IgD-negative memory B cell (primary cell): ENCODE data around the gene NEXN. TPM values are rescaled to one million over a fixed set of nuclear protein-coding genes. Genes with fewer than 3 reads are reported as not detected.

Experiments
- H3K27ac Mint-ChIP-seq, 3 donors: one replicate each; pipeline ENCODE4 v1.8.0; 2020 to 2022; ENCODE audit warnings: mild to moderate bottlenecking in 3 of 3, mixed read lengths in 3 of 3, moderate library complexity in 1 of 3
- H3K27me3 Mint-ChIP-seq: one replicate; pipeline ENCODE4 v1.8.0; 2021; ENCODE audit warnings: mixed read lengths
- H3K36me3 Mint-ChIP-seq: one replicate; pipeline ENCODE4 v1.8.0; 2020; ENCODE audit warnings: mild to moderate bottlenecking, mixed read lengths
- H3K4me1 Mint-ChIP-seq, 3 donors: one replicate each; pipeline ENCODE4 v1.8.0; 2020 to 2022; ENCODE audit warnings: mixed read lengths in 3 of 3, mild to moderate bottlenecking in 1 of 3
- H3K4me3 Mint-ChIP-seq, 4 donors: one replicate each; pipeline ENCODE4 v1.8.0; 2020 to 2022; ENCODE audit warnings: mild to moderate bottlenecking in 4 of 4, mixed read lengths in 4 of 4, moderate library complexity in 3 of 4
- H3K9me3 Mint-ChIP-seq, 3 donors: one replicate each; pipeline ENCODE4 v1.8.0; 2020 to 2021; ENCODE audit warnings: mixed read lengths in 3 of 3, mild to moderate bottlenecking in 1 of 3
- polyA plus RNA-seq: library from polyadenylated mRNA; unstranded; fragments of 300-500 nt; fragmentation: Illumina TruSeq; gene quantifications from one replicate; pipeline ENCODE4 v1.2.3, GENCODE V29; 2021

NEXN gene
- polyA plus RNA-seq, 1 donor from 2014 or later: 3.8 TPM

DNA sequence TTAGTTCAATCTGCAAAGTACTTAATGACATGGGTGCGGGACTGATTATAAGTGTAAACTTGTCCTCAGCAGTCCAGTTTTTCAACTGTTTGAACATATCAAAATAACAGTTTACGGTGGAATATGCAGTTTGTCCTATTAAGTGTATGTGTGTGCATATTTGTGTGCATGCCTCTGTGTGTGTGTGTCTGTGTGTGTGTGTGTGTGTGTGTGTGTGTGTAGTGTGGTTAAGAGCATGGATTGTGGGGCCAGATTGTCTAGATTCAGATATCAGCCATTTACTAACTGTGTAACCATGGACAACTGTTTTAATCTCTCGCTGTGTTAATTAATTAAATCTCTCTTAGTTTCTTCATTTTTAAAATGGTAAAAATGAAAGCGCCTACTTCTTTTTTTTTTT, 39.0 kb downstream of the NEXN start:
- Mint-ChIP-seq H3K4me1 (peaks cover 6 to 13% (median 9%) of the 10 kb centered on the region in 3 donors), H3K27me3 (peaks cover 2% of the 10 kb centered on the region), H3K9me3 (no peaks in the 10 kb centered on the region), H3K36me3 (peaks cover 3% of the 10 kb centered on the region), H3K27ac (no peak overlapping the region), H3K4me3 (peak overlapping the region; percentile 75 to 80 (median 79))

DNA sequence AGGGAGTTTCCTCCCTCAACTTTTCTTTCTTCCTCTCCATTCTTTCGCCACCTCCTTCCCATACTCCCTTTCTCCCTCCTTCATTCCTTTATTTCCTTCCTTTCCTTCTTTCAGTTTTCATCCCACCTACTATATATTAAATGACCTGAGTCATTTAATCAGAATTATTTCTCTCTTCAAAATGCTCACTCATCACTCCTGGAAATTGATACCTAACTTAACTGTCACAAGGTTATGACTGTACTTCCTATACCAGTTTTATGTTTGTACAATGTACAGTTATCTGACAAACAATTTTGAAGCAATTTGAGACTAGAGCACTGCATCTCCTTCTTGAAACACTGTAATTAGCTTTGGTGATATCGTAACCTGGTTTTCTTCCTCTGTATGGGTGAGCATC, 41.4 kb downstream of the NEXN start:
- Mint-ChIP-seq H3K36me3 (peaks cover 3% of the 10 kb centered on the region), H3K4me1 (peaks cover 6 to 13% (median 9%) of the 10 kb centered on the region in 3 donors), H3K9me3 (no peaks in the 10 kb centered on the region), H3K27me3 (no peaks in the 10 kb centered on the region), H3K27ac (no peak overlapping the region), H3K4me3 (peak overlapping the region in 1 of 4 donors; percentile 5)

DNA sequence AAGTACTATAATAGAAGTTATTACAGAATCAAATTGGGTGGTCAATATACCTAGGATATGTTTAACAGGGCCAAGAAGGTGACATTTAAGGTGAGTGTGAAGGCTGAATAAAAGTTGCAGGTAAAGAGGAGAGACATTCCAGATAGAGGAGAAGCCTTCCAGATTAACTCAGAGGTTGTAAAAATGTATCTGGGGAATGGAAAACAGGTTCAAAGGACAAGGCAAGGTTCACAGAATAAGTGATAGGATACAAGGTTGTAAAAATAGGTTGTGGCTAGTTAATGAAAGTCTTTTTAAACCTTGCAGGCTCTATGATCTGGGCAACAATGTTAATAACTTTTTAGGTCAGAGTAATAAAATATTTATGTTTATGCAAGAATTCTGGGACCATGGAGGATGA, 50.2 kb downstream of the NEXN start:
- H3K4me1 Mint-ChIP-seq: peaks cover 2 to 6% (median 6%) of the 10 kb centered on the region in 3 donors
- H3K27me3 Mint-ChIP-seq: no peaks in the 10 kb centered on the region
- peaks cover 4% of the 10 kb centered on the region for H3K36me3 Mint-ChIP-seq
- no peaks in the 10 kb centered on the region for H3K9me3 Mint-ChIP-seq
- H3K4me3 Mint-ChIP-seq: no peak overlapping the region
- no peak overlapping the region for H3K27ac Mint-ChIP-seq

DNA sequence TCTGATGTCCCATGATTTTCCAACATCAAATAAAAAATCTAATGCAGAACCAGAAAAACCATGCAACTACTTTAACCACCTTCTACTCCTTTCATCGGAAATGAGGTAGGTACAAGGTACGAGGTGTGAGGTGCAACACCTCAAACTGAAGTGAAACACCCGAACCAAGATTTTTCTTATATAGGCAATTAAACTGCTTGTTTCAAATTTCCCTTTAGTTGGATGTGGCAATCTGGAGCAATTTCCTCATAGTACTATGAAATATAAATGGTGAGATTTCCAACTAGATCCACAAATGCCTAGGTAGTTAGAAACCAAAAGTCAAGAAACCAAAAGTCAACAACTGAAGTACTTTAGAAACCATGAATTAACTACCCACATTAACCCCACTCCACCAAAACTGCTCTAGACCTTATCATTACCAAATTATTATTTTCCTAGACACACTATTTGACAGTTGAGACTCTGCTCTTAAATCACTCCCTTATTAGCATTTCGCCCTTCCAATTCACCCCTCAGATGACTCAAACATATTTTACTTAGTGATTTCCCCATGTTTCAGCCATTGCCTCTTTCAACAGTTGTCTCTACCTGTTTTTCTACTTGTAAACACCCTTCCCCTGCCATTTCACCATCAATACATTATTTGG, 52.6 kb downstream of the NEXN start:
- Mint-ChIP-seq H3K27me3 (no peaks in the 10 kb centered on the region), H3K27ac (no peak overlapping the region), H3K36me3 (peaks cover 6% of the 10 kb centered on the region), H3K4me1 (peaks cover 4 to 6% (median 6%) of the 10 kb centered on the region in 3 donors), H3K9me3 (no peaks in the 10 kb centered on the region), H3K4me3 (no peak overlapping the region)

DNA sequence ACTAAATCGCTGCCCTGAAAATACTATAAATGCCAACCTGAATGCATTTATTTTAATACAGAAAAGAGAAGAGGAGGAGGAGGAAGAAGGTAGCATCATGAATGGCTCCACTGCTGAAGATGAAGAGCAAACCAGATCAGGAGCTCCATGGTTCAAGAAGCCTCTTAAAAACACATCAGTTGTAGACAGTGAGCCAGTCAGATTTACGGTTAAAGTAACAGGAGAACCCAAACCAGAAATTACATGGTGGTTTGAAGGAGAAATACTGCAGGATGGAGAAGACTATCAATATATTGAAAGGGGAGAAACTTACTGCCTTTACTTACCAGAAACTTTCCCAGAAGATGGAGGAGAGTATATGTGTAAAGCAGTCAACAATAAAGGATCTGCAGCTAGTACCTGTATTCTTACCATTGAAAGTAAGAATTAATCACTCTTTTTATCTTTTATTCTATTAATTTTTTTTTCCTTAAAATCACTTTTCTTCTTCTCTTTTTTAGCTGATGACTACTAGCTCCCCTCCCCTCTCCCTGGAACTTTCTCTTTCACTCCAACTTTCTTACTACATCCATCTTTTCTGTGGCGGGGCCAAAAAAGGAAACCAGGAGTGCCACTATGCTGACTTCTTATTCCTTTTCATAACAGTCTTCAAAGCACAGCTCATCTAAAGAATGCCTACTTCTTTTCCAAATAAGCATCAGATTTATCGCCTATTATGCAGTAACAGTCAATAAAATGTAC, 54.1 kb downstream of the NEXN start:
- Mint-ChIP-seq H3K4me1 (peaks cover 4 to 6% (median 6%) of the 10 kb centered on the region in 3 donors), H3K9me3 (no peaks in the 10 kb centered on the region), H3K4me3 (peak overlapping the region in 1 of 4 donors; percentile 53), H3K27ac (peak overlapping the region; percentile 23 to 86 (median 41)), H3K36me3 (peaks cover 6% of the 10 kb centered on the region), H3K27me3 (no peaks in the 10 kb centered on the region)

DNA sequence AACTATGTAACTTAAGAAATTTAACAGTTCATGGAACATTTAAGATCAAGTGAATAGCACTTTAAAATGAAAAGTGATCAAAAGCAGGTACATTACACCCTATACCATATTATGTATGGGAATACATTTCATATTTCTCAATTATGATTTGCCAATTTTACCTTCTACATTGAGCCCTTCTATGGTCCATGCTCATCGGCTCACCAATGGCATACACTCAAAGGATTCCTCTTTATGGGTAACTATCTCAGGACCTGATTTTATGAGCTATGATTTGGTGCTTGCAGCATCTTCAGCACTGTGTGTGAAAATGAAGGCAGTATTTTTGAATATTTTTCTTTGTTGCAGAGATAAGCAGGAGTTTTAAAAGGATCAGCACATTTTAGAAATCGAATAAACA, 56.9 kb downstream of the NEXN start:
- Mint-ChIP-seq H3K4me3 (no peak overlapping the region), H3K9me3 (no peaks in the 10 kb centered on the region), H3K36me3 (peaks cover 7% of the 10 kb centered on the region)

GRCh38 chr1:77948841-77949424, 60.5 kb downstream of the NEXN start:
- Mint-ChIP-seq H3K27ac (peak overlapping the region; percentile 23 to 54 (median 31)), H3K36me3 (peaks cover 10% of the 10 kb centered on the region), H3K4me3 (peak overlapping the region in 1 of 4 donors; percentile 41), H3K9me3 (no peaks in the 10 kb centered on the region), H3K27me3 (peaks cover 1% of the 10 kb centered on the region), H3K4me1 (peaks cover 28 to 32% (median 31%) of the 10 kb centered on the region in 3 donors)

More for the DNA sequence above, 56.9 kb downstream of the NEXN start:
- Mint-ChIP-seq H3K4me1 (peaks cover 14 to 18% (median 16%) of the 10 kb centered on the region in 3 donors), H3K27ac (peak overlapping the region in 1 of 3 donors; percentile 2), H3K27me3 (no peaks in the 10 kb centered on the region)

- Mint-ChIP-seq H3K9me3 (no peaks in the 10 kb centered on the region), H3K27me3 (peaks cover 1% of the 10 kb centered on the region), H3K4me3 (peak overlapping the region in 3 of 4 donors; percentile 23 to 85 (median 60)), H3K27ac (peak overlapping the region; percentile 45 to 82 (median 63)), H3K4me1 (peaks cover 29 to 32% (median 30%) of the 10 kb centered on the region in 3 donors), H3K36me3 (peaks cover 11% of the 10 kb centered on the region)
These were observed 62.4 kb downstream of the NEXN start for GRCh38 chr1:77950873-77951272.

DNA sequence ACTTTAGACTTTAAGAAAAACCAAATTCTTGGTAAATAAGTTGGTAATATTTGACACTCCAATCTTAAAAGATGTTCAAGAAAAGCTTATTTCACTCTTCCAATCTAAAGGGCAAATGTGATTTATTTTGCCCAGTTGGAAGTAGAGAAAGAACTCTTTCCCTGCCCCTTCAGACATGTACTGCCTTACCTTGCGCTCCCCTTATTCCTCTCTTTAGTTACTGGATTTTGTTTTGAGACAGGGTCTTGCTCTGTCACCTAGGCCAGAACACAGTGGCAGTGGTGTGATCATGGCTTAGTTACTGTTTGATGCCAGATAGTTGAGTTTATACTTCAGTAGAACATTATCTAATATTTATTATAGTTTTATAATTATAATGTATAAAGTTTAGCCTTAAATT, 62.9 kb downstream of the NEXN start:
- Mint-ChIP-seq H3K36me3 (peaks cover 11% of the 10 kb centered on the region), H3K9me3 (no peaks in the 10 kb centered on the region), H3K27me3 (peaks cover 1% of the 10 kb centered on the region), H3K4me1 (peaks cover 29 to 32% (median 30%) of the 10 kb centered on the region in 3 donors), H3K4me3 (peak overlapping the region in 2 of 4 donors; percentile 60 to 85), H3K27ac (no peak overlapping the region)

DNA sequence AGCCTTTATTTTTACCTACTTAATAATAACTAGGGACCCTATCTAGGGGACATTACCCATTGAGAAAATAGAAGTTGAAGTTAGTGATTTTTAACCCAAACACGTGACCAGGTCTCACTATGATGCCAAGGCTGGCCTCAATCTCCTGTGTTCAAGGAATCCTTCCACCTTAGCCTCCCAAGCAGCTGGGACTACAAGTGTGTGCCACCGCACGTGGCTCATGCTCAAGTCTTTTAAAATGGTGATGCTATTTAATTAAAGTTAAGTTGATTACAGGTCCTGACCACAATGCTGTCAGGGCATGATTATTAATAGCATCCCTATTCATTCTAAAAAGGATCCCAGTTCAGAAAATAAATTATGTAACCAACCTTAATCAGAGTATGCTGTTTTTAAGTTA, 65.5 kb downstream of the NEXN start:
- H3K4me1 Mint-ChIP-seq: peaks cover 22 to 28% (median 28%) of the 10 kb centered on the region in 3 donors
- peak overlapping the region in 1 of 3 donors; percentile 55 for H3K27ac Mint-ChIP-seq

DNA sequence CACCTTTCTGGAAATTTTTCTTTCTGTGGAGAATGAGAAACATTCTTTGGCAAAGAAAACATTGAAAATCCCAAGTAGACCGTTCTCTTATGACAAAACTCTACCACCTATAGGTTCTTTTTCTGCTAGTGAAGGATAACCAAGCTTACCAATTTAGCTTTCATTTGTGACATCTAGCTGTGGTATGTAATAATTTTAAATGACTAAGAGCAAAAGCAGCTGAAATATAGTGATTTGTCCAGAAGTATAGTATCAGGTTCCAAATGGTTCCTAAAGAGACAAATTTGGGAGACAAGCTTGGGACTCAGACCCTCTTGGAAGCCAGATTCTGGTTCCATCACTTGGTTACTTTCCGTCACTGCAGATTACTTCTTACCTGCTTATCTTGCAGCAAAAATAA, 66.1 kb downstream of the NEXN start:
- peaks cover 1% of the 10 kb centered on the region for H3K27me3 Mint-ChIP-seq
- H3K4me3 Mint-ChIP-seq: no peak overlapping the region
- H3K9me3 Mint-ChIP-seq: no peaks in the 10 kb centered on the region
- H3K36me3 Mint-ChIP-seq: peaks cover 11% of the 10 kb centered on the region
- no peak overlapping the region for H3K27ac Mint-ChIP-seq
- peaks cover 18 to 24% (median 22%) of the 10 kb centered on the region in 3 donors for H3K4me1 Mint-ChIP-seq

More for the DNA sequence above, 65.5 kb downstream of the NEXN start:
- H3K36me3 Mint-ChIP-seq: peaks cover 11% of the 10 kb centered on the region
- no peaks in the 10 kb centered on the region for H3K9me3 Mint-ChIP-seq
- peaks cover 1% of the 10 kb centered on the region for H3K27me3 Mint-ChIP-seq
- no peak overlapping the region for H3K4me3 Mint-ChIP-seq

GRCh38 chr1:77955709-77956108, 67.3 kb downstream of the NEXN start:
- Mint-ChIP-seq H3K27ac (no peak overlapping the region), H3K4me3 (no peak overlapping the region), H3K27me3 (peaks cover 1% of the 10 kb centered on the region), H3K36me3 (peaks cover 9% of the 10 kb centered on the region), H3K4me1 (peaks cover 16 to 20% (median 18%) of the 10 kb centered on the region in 3 donors), H3K9me3 (no peaks in the 10 kb centered on the region)

DNA sequence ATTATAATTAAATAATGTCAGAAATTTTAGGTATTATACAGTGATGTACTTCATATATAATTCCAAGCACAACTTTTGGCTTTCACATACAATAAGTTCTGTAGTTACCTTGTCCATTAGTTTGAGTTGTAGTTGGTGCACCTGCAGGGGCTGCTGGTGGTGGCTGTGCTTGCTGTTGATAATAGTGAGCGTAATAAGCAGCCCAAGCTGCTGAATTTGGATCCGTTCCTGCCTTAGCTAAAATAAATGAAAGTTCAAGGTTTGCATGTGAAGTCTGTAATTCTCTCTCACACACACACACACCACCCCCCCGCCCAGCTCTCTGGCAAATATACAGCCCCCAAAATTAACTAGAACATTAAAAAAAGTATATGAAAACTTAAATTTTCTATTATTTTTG, 68.0 kb downstream of the NEXN start:
- Mint-ChIP-seq H3K9me3 (no peaks in the 10 kb centered on the region), H3K27ac (no peak overlapping the region), H3K27me3 (no peaks in the 10 kb centered on the region), H3K4me1 (peaks cover 8 to 16% (median 14%) of the 10 kb centered on the region in 3 donors), H3K4me3 (no peak overlapping the region), H3K36me3 (peaks cover 9% of the 10 kb centered on the region)

DNA sequence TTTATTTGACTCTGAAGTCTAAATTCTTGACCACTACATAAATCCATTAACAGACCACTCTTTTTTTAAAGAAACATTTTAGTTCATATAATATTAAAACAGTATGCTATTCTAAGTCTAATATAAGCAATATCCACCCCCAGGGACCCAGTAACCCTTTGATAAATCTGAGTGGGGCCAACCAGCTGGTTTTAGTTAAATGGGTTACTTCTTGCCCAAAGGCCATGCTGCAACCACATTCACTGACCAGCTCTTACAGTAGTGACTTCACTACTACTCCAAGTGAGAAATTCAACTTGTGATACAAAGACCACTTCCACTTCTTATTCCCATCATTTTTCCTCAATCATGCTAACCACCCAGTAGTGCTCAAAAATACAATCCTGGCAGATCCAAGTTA, 70.0 kb downstream of the NEXN start:
- Mint-ChIP-seq H3K27me3 (no peaks in the 10 kb centered on the region), H3K4me1 (peaks cover 2 to 10% (median 4%) of the 10 kb centered on the region in 3 donors), H3K27ac (no peak overlapping the region), H3K36me3 (peaks cover 6% of the 10 kb centered on the region), H3K9me3 (no peaks in the 10 kb centered on the region), H3K4me3 (no peak overlapping the region)

- no peak overlapping the region for H3K4me3 Mint-ChIP-seq
- peaks cover 2 to 10% (median 4%) of the 10 kb centered on the region in 3 donors for H3K4me1 Mint-ChIP-seq
- H3K9me3 Mint-ChIP-seq: no peaks in the 10 kb centered on the region
- no peaks in the 10 kb centered on the region for H3K27me3 Mint-ChIP-seq
- no peak overlapping the region for H3K27ac Mint-ChIP-seq
- H3K36me3 Mint-ChIP-seq: peaks cover 8% of the 10 kb centered on the region
These were observed 70.4 kb downstream of the NEXN start for GRCh38 chr1:77958850-77959249.
